ENCODE data around the gene WBP4. TPM values are rescaled to one million over a fixed set of nuclear protein-coding genes. Genes with fewer than 3 reads are reported as not detected.

Gene WBP4, protein sequence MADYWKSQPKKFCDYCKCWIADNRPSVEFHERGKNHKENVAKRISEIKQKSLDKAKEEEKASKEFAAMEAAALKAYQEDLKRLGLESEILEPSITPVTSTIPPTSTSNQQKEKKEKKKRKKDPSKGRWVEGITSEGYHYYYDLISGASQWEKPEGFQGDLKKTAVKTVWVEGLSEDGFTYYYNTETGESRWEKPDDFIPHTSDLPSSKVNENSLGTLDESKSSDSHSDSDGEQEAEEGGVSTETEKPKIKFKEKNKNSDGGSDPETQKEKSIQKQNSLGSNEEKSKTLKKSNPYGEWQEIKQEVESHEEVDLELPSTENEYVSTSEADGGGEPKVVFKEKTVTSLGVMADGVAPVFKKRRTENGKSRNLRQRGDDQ
- polyA plus RNA-seq (2013, experiment 1 of 2), result 22.1 TPM
- 23.0 TPM for polyA plus RNA-seq (2013, experiment 2 of 2)

GRCh38 chr13:41061075-41061913 is at the start of gene WBP4:
Gene WBP4, plus strand, starts transcription at chr13:41061509. Its CDS starts 165 bp downstream, at chr13:41061674.
- no CpG with 5 or more reads among the region's 71 CpGs for WGBS (ENCODE audit: extremely low coverage, insufficient coverage, low lambda C conversion rate)
- Histone ChIP-seq H3K36me3 (ENCODE audit: control insufficient read depth, insufficient read depth, low read length) (no peaks in the 10 kb centered on the region), H3K4me1 (ENCODE audit: control insufficient read depth, low read depth, low read length) (peaks cover 3% of the 10 kb centered on the region), H2BK5ac (ENCODE audit: low read length) (peak within 1 kb of the TSS; percentile 96), H2BK15ac (replicated peaks; ENCODE audit: low read depth) (no peak within 1 kb of the TSS), H3K79me1 (ENCODE audit: low read length) (peaks cover 6% of the 10 kb centered on the region), H3K27me3 (ENCODE audit: insufficient read depth, low read length, poor library complexity) (no peaks in the 10 kb centered on the region), H3K4me3 (ENCODE audit: low read length) (peak within 1 kb of the TSS; percentile 94), H3K18ac (ENCODE audit: low read length) (peak within 1 kb of the TSS; percentile 76), H3K4ac (ENCODE audit: low read depth, low read length) (peak within 1 kb of the TSS; percentile 38), H4K5ac (ENCODE audit: low read length) (no peak within 1 kb of the TSS), H2AK5ac (ENCODE audit: low read length) (no peak within 1 kb of the TSS), H3K27ac (ENCODE audit: low read depth, low read length) (peak within 1 kb of the TSS; percentile 94), H3K9ac (ENCODE audit: low read length) (peak within 1 kb of the TSS; percentile 97), H3K4me2 (ENCODE audit: low read length) (peak within 1 kb of the TSS; percentile 66), H3K56ac (ENCODE audit: low read length) (peak within 1 kb of the TSS; percentile 98), H2BK120ac (ENCODE audit: low read depth, low read length) (no peak within 1 kb of the TSS), H4K8ac (ENCODE audit: low read depth, low read length) (no peak within 1 kb of the TSS), H3K23ac (ENCODE audit: low read length) (no peak within 1 kb of the TSS), H3K79me2 (ENCODE audit: control insufficient read depth, insufficient read depth, low read length) (peaks cover 4% of the 10 kb centered on the region)
- peak; percentile 99 for DNase-seq

GRCh38 chr13:41012536-41012935 is 48.8 kb upstream of the WBP4 start:
- no CpG with 5 or more reads among the region's 2 CpGs for WGBS (ENCODE audit: extremely low coverage, insufficient coverage, low lambda C conversion rate)
- Histone ChIP-seq H2BK5ac (ENCODE audit: low read length) (no peak overlapping the region), H3K4me3 (ENCODE audit: low read length) (no peak overlapping the region), H2BK120ac (ENCODE audit: low read depth, low read length) (no peak overlapping the region), H3K4me2 (ENCODE audit: low read length) (no peak overlapping the region), H3K4me1 (ENCODE audit: control insufficient read depth, low read depth, low read length) (no peaks in the 10 kb centered on the region), H3K23ac (ENCODE audit: low read length) (no peak overlapping the region), H3K9ac (ENCODE audit: low read length) (no peak overlapping the region), H3K56ac (ENCODE audit: low read length) (no peak overlapping the region), H3K4ac (ENCODE audit: low read depth, low read length) (no peak overlapping the region), H3K18ac (ENCODE audit: low read length) (no peak overlapping the region), H3K36me3 (ENCODE audit: control insufficient read depth, insufficient read depth, low read length) (no peaks in the 10 kb centered on the region), H2BK15ac (replicated peaks; ENCODE audit: low read depth) (no peak overlapping the region), H2AK5ac (ENCODE audit: low read length) (no peak overlapping the region), H3K27me3 (ENCODE audit: insufficient read depth, low read length, poor library complexity) (no peaks in the 10 kb centered on the region), H3K27ac (ENCODE audit: low read depth, low read length) (no peak overlapping the region), H4K8ac (ENCODE audit: low read depth, low read length) (no peak overlapping the region), H3K79me2 (ENCODE audit: control insufficient read depth, insufficient read depth, low read length) (no peaks in the 10 kb centered on the region), H3K79me1 (ENCODE audit: low read length) (no peaks in the 10 kb centered on the region), H4K5ac (ENCODE audit: low read length) (no peak overlapping the region)
- no peak for DNase-seq

GRCh38 chr13:41013835-41014234 is 47.5 kb upstream of the WBP4 start:
- no peak overlapping the region for H3K4me2 ChIP-seq (ENCODE audit: low read length)
- H4K8ac ChIP-seq (ENCODE audit: low read depth, low read length), result no peak overlapping the region
- no peaks in the 10 kb centered on the region for H3K36me3 ChIP-seq (ENCODE audit: control insufficient read depth, insufficient read depth, low read length)
- H3K27ac ChIP-seq (ENCODE audit: low read depth, low read length), result no peak overlapping the region
- H2BK15ac ChIP-seq (replicated peaks; ENCODE audit: low read depth), result no peak overlapping the region
- no peak overlapping the region for H3K23ac ChIP-seq (ENCODE audit: low read length)
- no peak overlapping the region for H3K4me3 ChIP-seq (ENCODE audit: low read length)
- no peaks in the 10 kb centered on the region for H3K27me3 ChIP-seq (ENCODE audit: insufficient read depth, low read length, poor library complexity)
- H3K4ac ChIP-seq (ENCODE audit: low read depth, low read length), result no peak overlapping the region
- no peak for DNase-seq
- no peaks in the 10 kb centered on the region for H3K79me1 ChIP-seq (ENCODE audit: low read length)
- no peak overlapping the region for H3K56ac ChIP-seq (ENCODE audit: low read length)
- WGBS (ENCODE audit: extremely low coverage, insufficient coverage, low lambda C conversion rate), result no CpG with 5 or more reads among the region's 2 CpGs
- no peaks in the 10 kb centered on the region for H3K4me1 ChIP-seq (ENCODE audit: control insufficient read depth, low read depth, low read length)
- H2BK120ac ChIP-seq (ENCODE audit: low read depth, low read length), result no peak overlapping the region
- H3K9ac ChIP-seq (ENCODE audit: low read length), result no peak overlapping the region
- H4K5ac ChIP-seq (ENCODE audit: low read length), result no peak overlapping the region
- no peaks in the 10 kb centered on the region for H3K79me2 ChIP-seq (ENCODE audit: control insufficient read depth, insufficient read depth, low read length)
- H2AK5ac ChIP-seq (ENCODE audit: low read length), result no peak overlapping the region
- H3K18ac ChIP-seq (ENCODE audit: low read length), result no peak overlapping the region
- H2BK5ac ChIP-seq (ENCODE audit: low read length), result no peak overlapping the region

DNA sequence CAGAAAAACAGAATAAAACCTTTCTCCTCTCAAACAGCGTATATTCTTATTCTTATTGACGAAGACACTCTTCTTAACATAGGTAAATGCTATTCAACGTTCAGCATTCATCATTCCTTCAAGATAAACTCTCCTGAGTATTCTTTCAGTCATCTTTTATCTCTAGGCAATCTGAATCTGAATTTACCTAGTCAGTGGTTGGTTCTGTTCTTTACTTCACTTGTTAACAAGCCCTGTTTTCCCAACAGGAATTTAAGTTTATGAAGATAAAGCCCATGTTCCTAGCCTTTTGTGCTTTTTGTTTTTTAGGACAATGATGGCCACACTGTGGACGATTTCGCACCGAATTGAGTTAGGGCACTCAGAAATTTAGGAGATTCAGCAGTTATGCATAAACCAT is 45.4 kb upstream of the WBP4 start:
- Histone ChIP-seq H3K23ac (ENCODE audit: low read length) (no peak overlapping the region), H2AK5ac (ENCODE audit: low read length) (no peak overlapping the region), H2BK5ac (ENCODE audit: low read length) (no peak overlapping the region), H3K4me3 (ENCODE audit: low read length) (no peak overlapping the region), H4K5ac (ENCODE audit: low read length) (no peak overlapping the region), H4K8ac (ENCODE audit: low read depth, low read length) (no peak overlapping the region), H3K79me1 (ENCODE audit: low read length) (no peaks in the 10 kb centered on the region), H3K27me3 (ENCODE audit: insufficient read depth, low read length, poor library complexity) (no peaks in the 10 kb centered on the region), H3K18ac (ENCODE audit: low read length) (no peak overlapping the region), H3K4me1 (ENCODE audit: control insufficient read depth, low read depth, low read length) (peaks cover 2% of the 10 kb centered on the region), H3K56ac (ENCODE audit: low read length) (no peak overlapping the region), H3K9ac (ENCODE audit: low read length) (no peak overlapping the region), H3K36me3 (ENCODE audit: control insufficient read depth, insufficient read depth, low read length) (no peaks in the 10 kb centered on the region), H3K79me2 (ENCODE audit: control insufficient read depth, insufficient read depth, low read length) (no peaks in the 10 kb centered on the region), H2BK120ac (ENCODE audit: low read depth, low read length) (no peak overlapping the region), H3K4me2 (ENCODE audit: low read length) (no peak overlapping the region), H3K27ac (ENCODE audit: low read depth, low read length) (no peak overlapping the region), H2BK15ac (replicated peaks; ENCODE audit: low read depth) (no peak overlapping the region), H3K4ac (ENCODE audit: low read depth, low read length) (no peak overlapping the region)
- no peak for DNase-seq
- WGBS (ENCODE audit: extremely low coverage, insufficient coverage, low lambda C conversion rate), result no CpG with 5 or more reads among the region's 6 CpGs

- Histone ChIP-seq H3K27ac (ENCODE audit: low read depth, low read length) (no peak overlapping the region), H3K4me3 (ENCODE audit: low read length) (no peak overlapping the region)
These were observed 44.1 kb upstream of the WBP4 start for GRCh38 chr13:41017159-41017558.

More at GRCh38 chr13:41017159-41017558, 44.1 kb upstream of the WBP4 start:
- Histone ChIP-seq H3K4me2 (ENCODE audit: low read length) (no peak overlapping the region), H3K4ac (ENCODE audit: low read depth, low read length) (no peak overlapping the region), H2BK120ac (ENCODE audit: low read depth, low read length) (no peak overlapping the region), H3K27me3 (ENCODE audit: insufficient read depth, low read length, poor library complexity) (no peaks in the 10 kb centered on the region), H2BK15ac (replicated peaks; ENCODE audit: low read depth) (no peak overlapping the region), H3K36me3 (ENCODE audit: control insufficient read depth, insufficient read depth, low read length) (no peaks in the 10 kb centered on the region), H3K23ac (ENCODE audit: low read length) (no peak overlapping the region), H3K79me1 (ENCODE audit: low read length) (no peaks in the 10 kb centered on the region), H3K79me2 (ENCODE audit: control insufficient read depth, insufficient read depth, low read length) (no peaks in the 10 kb centered on the region), H3K56ac (ENCODE audit: low read length) (no peak overlapping the region), H4K8ac (ENCODE audit: low read depth, low read length) (no peak overlapping the region), H2BK5ac (ENCODE audit: low read length) (no peak overlapping the region), H3K18ac (ENCODE audit: low read length) (no peak overlapping the region), H4K5ac (ENCODE audit: low read length) (no peak overlapping the region), H3K4me1 (ENCODE audit: control insufficient read depth, low read depth, low read length) (peaks cover 2% of the 10 kb centered on the region), H2AK5ac (ENCODE audit: low read length) (no peak overlapping the region), H3K9ac (ENCODE audit: low read length) (no peak overlapping the region)
- WGBS (ENCODE audit: extremely low coverage, insufficient coverage, low lambda C conversion rate), result no CpG with 5 or more reads among the region's 2 CpGs
- DNase-seq, result no peak
